ENCODE results near the gene RPL36A.

Gene RPL36A

DNA sequence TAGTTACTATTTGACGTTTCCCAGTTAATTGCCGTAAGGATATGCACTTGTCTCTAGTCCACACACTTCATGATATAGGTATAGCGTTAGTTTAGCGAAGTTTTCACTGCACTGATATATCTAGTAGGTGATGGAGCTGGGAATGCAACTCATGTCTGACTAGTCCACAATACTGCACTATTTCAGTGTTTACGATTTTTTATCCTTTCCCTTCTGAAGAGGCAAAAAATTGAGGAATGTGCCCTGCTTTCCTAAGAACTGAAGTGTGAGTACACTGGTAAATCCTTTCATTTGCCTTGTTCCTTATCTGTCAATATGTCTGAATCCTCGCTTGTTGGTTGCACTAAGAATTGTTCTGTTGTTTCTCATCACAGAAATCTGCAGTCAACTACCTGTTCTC is 1.0 kb downstream of the RPL36A start:
- H3K27ac ChIP-seq (ENCODE audit: low read length): peak overlapping the region; percentile 75
- H3K79me2 ChIP-seq (ENCODE audit: low read length): peaks cover 33% of the 10 kb centered on the region
- no peaks in the 10 kb centered on the region for H3K9me3 ChIP-seq (ENCODE audit: insufficient read depth, low read length)
- TF ChIP-seq EZH2phosphoT487 (IDR thresholded peaks at IDR 0.05; ENCODE audit: low read depth) (no peak), CTCF (IDR thresholded peaks at IDR 0.05; ENCODE audit: low read depth, low read length) (no peak)
- H3K36me3 ChIP-seq (replicated peaks; ENCODE audit: low read depth, low read length): peaks cover 30% of the 10 kb centered on the region
- peaks cover 28% of the 10 kb centered on the region for H3K4me1 ChIP-seq (ENCODE audit: low read length)
- H2AFZ ChIP-seq (ENCODE audit: low read depth, low read length): no peak overlapping the region
- H3K27me3 ChIP-seq (ENCODE audit: low read depth, low read length): no peaks in the 10 kb centered on the region
- peak overlapping the region; percentile 94 for H3K4me3 ChIP-seq (ENCODE audit: low read length)
- H3K9ac ChIP-seq (ENCODE audit: low read length): peak overlapping the region; percentile 96
- peak overlapping the region; percentile 78 for H3K4me2 ChIP-seq (ENCODE audit: low read length)
- H4K20me1 ChIP-seq (ENCODE audit: insufficient read depth, low read length): no peaks in the 10 kb centered on the region

DNA sequence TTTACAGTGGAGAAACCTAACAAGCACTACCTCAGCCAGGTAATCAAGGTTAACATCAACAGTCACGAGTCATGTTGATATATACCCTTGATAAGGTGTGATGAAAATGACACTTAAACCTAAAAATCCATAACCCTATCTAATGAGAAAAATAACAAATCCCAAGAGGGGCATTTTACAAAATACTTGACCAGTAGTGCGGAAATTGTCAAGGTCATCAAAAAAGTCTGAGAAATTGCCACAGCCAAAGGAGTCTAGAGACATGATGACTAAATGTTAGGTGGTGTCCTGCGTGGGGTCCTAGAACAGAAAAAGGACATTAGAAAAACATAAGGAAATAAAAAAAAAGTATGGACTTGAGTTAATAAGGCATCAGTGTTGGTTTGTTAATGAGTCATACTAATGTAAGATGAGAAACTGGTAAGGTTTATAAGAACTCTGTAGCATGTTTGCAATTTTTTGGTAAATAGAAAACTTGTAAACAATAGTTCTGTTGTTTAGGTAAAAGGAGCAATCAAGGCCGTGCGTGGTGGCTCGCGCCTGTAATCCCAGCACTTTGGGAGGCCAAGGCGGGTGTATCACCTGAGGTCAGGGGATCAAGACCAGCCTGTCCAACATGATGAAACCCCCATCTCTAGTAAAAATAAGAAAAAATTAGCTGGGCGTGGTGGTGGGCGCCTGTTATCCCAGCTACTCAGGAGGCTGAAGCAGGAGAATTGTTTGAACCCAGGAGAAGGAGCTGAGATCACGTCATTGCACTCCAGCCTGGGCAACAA is 2.9 kb downstream of the RPL36A start:
- H3K27ac ChIP-seq (ENCODE audit: low read length): peak overlapping the region; percentile 8; the same call in 1 of the 2 replicates
- peaks cover 30% of the 10 kb centered on the region for H3K36me3 ChIP-seq (replicated peaks; ENCODE audit: low read depth, low read length)
- peaks cover 26% of the 10 kb centered on the region for H3K4me1 ChIP-seq (ENCODE audit: low read length)
- H3K9me3 ChIP-seq (ENCODE audit: insufficient read depth, low read length): no peaks in the 10 kb centered on the region
- no peaks in the 10 kb centered on the region for H3K27me3 ChIP-seq (ENCODE audit: low read depth, low read length)
- peak overlapping the region; percentile 17; the same call in 1 of the 2 replicates for H3K4me2 ChIP-seq (ENCODE audit: low read length)
- H3K9ac ChIP-seq (ENCODE audit: low read length): no peak overlapping the region
- no peak overlapping the region for H2AFZ ChIP-seq (ENCODE audit: low read depth, low read length)
- no peaks in the 10 kb centered on the region for H4K20me1 ChIP-seq (ENCODE audit: insufficient read depth, low read length)
- TF ChIP-seq CTCF (IDR thresholded peaks at IDR 0.05; ENCODE audit: low read depth, low read length) (no peak), EZH2phosphoT487 (IDR thresholded peaks at IDR 0.05; ENCODE audit: low read depth) (no peak)
- peaks cover 32% of the 10 kb centered on the region for H3K79me2 ChIP-seq (ENCODE audit: low read length)
- H3K4me3 ChIP-seq (ENCODE audit: low read length): no peak overlapping the region

- Histone ChIP-seq H4K20me1 (ENCODE audit: insufficient read depth, low read length) (no peaks in the 10 kb centered on the region), H3K9ac (ENCODE audit: low read length) (no peak overlapping the region), H3K36me3 (replicated peaks; ENCODE audit: low read depth, low read length) (peaks cover 30% of the 10 kb centered on the region), H3K9me3 (ENCODE audit: insufficient read depth, low read length) (no peaks in the 10 kb centered on the region), H3K27me3 (ENCODE audit: low read depth, low read length) (no peaks in the 10 kb centered on the region), H2AFZ (ENCODE audit: low read depth, low read length) (no peak overlapping the region), H3K4me2 (ENCODE audit: low read length) (no peak overlapping the region), H3K27ac (ENCODE audit: low read length) (no peak overlapping the region), H3K4me3 (ENCODE audit: low read length) (no peak overlapping the region), H3K4me1 (ENCODE audit: low read length) (peaks cover 26% of the 10 kb centered on the region), H3K79me2 (ENCODE audit: low read length) (peaks cover 32% of the 10 kb centered on the region)
- TF ChIP-seq CTCF (IDR thresholded peaks at IDR 0.05; ENCODE audit: low read depth, low read length) (no peak), EZH2phosphoT487 (IDR thresholded peaks at IDR 0.05; ENCODE audit: low read depth) (no peak)
Observed at GRCh38 chrX:101394372-101394771, 3.6 kb downstream of the RPL36A start.

DNA sequence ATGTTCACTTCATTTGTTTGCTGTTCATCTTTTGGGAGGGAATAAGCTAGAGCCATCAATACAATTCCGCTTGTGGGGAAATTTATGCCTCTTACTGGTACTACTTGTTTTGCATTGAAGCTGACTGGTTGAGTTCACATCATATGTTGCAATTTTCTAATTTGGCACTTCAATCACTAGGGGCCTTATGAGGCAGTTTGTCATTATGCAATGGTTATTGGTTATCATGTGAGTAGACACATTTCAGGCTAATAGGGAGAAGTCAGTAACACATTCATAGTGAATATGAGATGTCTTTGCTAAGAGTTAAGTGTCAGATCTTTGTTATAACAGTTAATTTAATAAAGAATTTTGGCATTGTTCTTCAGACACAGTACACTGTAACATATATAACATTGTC is 5.0 kb downstream of the RPL36A start:
- Histone ChIP-seq H3K4me2 (ENCODE audit: low read length) (no peak overlapping the region), H3K4me3 (ENCODE audit: low read length) (no peak overlapping the region), H3K79me2 (ENCODE audit: low read length) (peaks cover 32% of the 10 kb centered on the region), H3K27ac (ENCODE audit: low read length) (no peak overlapping the region), H3K9ac (ENCODE audit: low read length) (no peak overlapping the region), H3K9me3 (ENCODE audit: insufficient read depth, low read length) (no peaks in the 10 kb centered on the region), H3K4me1 (ENCODE audit: low read length) (peaks cover 20% of the 10 kb centered on the region), H4K20me1 (ENCODE audit: insufficient read depth, low read length) (no peaks in the 10 kb centered on the region), H2AFZ (ENCODE audit: low read depth, low read length) (no peak overlapping the region), H3K27me3 (ENCODE audit: low read depth, low read length) (no peaks in the 10 kb centered on the region), H3K36me3 (replicated peaks; ENCODE audit: low read depth, low read length) (peaks cover 33% of the 10 kb centered on the region)
- TF ChIP-seq EZH2phosphoT487 (IDR thresholded peaks at IDR 0.05; ENCODE audit: low read depth) (no peak), CTCF (IDR thresholded peaks at IDR 0.05; ENCODE audit: low read depth, low read length) (no peak)
